ENCODE results near the gene PIM3.

Gene PIM3

GRCh38 chr22:49968313-49968830 lies 7.8 kb downstream of the PIM3 start:
- Histone ChIP-seq H3K4me2 (ENCODE audit: insufficient read depth, low read length) (no peak overlapping the region), H3K9me3 (ENCODE audit: insufficient read depth, low read length, severe bottlenecking) (no peaks in the 10 kb centered on the region), H2AFZ (ENCODE audit: low read depth, low read length) (no peak overlapping the region), H3K36me3 (ENCODE audit: insufficient read depth, low read length) (peaks cover 12% of the 10 kb centered on the region), H3K4me1 (ENCODE audit: insufficient read depth, low read length) (peaks cover 38% of the 10 kb centered on the region), H3K9ac (ENCODE audit: low read depth, low read length) (no peak overlapping the region; the same call in 1 of the 2 replicates), H4K20me1 (ENCODE audit: insufficient read depth, low read length) (peaks cover 29% of the 10 kb centered on the region), H3K79me2 (ENCODE audit: insufficient read depth, low read length) (peaks cover 9% of the 10 kb centered on the region; the same call in 1 of the 2 replicates), H3K4me3 (ENCODE audit: low read depth in 1 of 2, low read length in 2 of 2) (no peak overlapping the region), H3K27me3 (ENCODE audit: insufficient read depth, low read length, poor library complexity) (no peaks in the 10 kb centered on the region), H3K27ac (ENCODE audit: low read length) (no peak overlapping the region)
- DNase-seq (peak; percentile 5), ATAC-seq (ENCODE audit: insufficient read depth, low read depth) (no peak)
- no peak for TF ChIP-seq EZH2 (IDR thresholded peaks at IDR 0.05; ENCODE audit: borderline replicate concordance, low read depth, low read length, severe bottlenecking)
- TF ChIP-seq CTCF (IDR thresholded peaks at IDR 0.05; ENCODE audit: borderline replicate concordance, extremely low read depth, low read length, poor library complexity, severe bottlenecking) = no peak

GRCh38 chr22:49968831-49969661 lies 8.5 kb downstream of the PIM3 start:
- Histone ChIP-seq H3K4me3 (ENCODE audit: low read depth in 1 of 2, low read length in 2 of 2) (no peak overlapping the region), H2AFZ (ENCODE audit: low read depth, low read length) (no peak overlapping the region), H3K27me3 (ENCODE audit: insufficient read depth, low read length, poor library complexity) (no peaks in the 10 kb centered on the region), H3K4me2 (ENCODE audit: insufficient read depth, low read length) (no peak overlapping the region), H3K36me3 (ENCODE audit: insufficient read depth, low read length) (peaks cover 5% of the 10 kb centered on the region), H3K9me3 (ENCODE audit: insufficient read depth, low read length, severe bottlenecking) (no peaks in the 10 kb centered on the region), H3K4me1 (ENCODE audit: insufficient read depth, low read length) (peaks cover 32% of the 10 kb centered on the region), H3K27ac (ENCODE audit: low read length) (no peak overlapping the region), H3K79me2 (ENCODE audit: insufficient read depth, low read length) (0 out of 2 replicates have a peak, but pooled peaks cover 3% of the 10 kb centered on the region), H3K9ac (ENCODE audit: low read depth, low read length) (no peak overlapping the region; the same call in 1 of the 2 replicates), H4K20me1 (ENCODE audit: insufficient read depth, low read length) (peaks cover 24% of the 10 kb centered on the region)
- ATAC-seq (ENCODE audit: insufficient read depth, low read depth) (no peak), DNase-seq (peak; percentile 4)
- no peak for TF ChIP-seq CTCF (IDR thresholded peaks at IDR 0.05; ENCODE audit: borderline replicate concordance, extremely low read depth, low read length, poor library complexity, severe bottlenecking)
- TF ChIP-seq EZH2 (IDR thresholded peaks at IDR 0.05; ENCODE audit: borderline replicate concordance, low read depth, low read length, severe bottlenecking) = no peak

GRCh38 chr22:49969751-49970527 lies 9.4 kb downstream of the PIM3 start:
- peak overlapping the region; percentile 98 for H3K4me2 ChIP-seq (ENCODE audit: insufficient read depth, low read length)
- H3K4me3 ChIP-seq (ENCODE audit: low read depth in 1 of 2, low read length in 2 of 2) = no peak overlapping the region
- TF ChIP-seq CTCF (IDR thresholded peaks at IDR 0.05; ENCODE audit: borderline replicate concordance, extremely low read depth, low read length, poor library complexity, severe bottlenecking) (no peak), EZH2 (IDR thresholded peaks at IDR 0.05; ENCODE audit: borderline replicate concordance, low read depth, low read length, severe bottlenecking) (no peak)
- peaks cover 30% of the 10 kb centered on the region for H3K4me1 ChIP-seq (ENCODE audit: insufficient read depth, low read length)
- no peak overlapping the region; the same call in 1 of the 2 replicates for H2AFZ ChIP-seq (ENCODE audit: low read depth, low read length)
- ATAC-seq (ENCODE audit: insufficient read depth, low read depth) = 0 out of 3 replicates have a peak, but pooled peaks have one; percentile 1
- no peaks in the 10 kb centered on the region for H3K9me3 ChIP-seq (ENCODE audit: insufficient read depth, low read length, severe bottlenecking)
- DNase-seq = no peak
- no peaks in the 10 kb centered on the region; the same call in 1 of the 2 replicates for H3K36me3 ChIP-seq (ENCODE audit: insufficient read depth, low read length)
- peak overlapping the region; percentile 63 for H3K27ac ChIP-seq (ENCODE audit: low read length)
- peaks cover 15% of the 10 kb centered on the region for H4K20me1 ChIP-seq (ENCODE audit: insufficient read depth, low read length)
- no peaks in the 10 kb centered on the region for H3K27me3 ChIP-seq (ENCODE audit: insufficient read depth, low read length, poor library complexity)
- H3K9ac ChIP-seq (ENCODE audit: low read depth, low read length) = peak overlapping the region; percentile 22; the same call in 1 of the 2 replicates
- no peaks in the 10 kb centered on the region for H3K79me2 ChIP-seq (ENCODE audit: insufficient read depth, low read length)
